Measurements from ENCODE around the gene HAAO.

Gene HAAO

GRCh38 chr2:42827647-42828486 is 35.5 kb upstream of the HAAO start:
- H3K4me3 ChIP-seq (ENCODE audit: low read length): peak overlapping the region; percentile 39
- peak; percentile 76 for DNase-seq (ENCODE audit: low read depth)
- peak; percentile 86 for TF ChIP-seq CTCF (conservative IDR thresholded peaks at IDR 0.05; ENCODE audit: low read length)

- no peak overlapping the region for H3K4me3 ChIP-seq (ENCODE audit: low read length)
- no peak for TF ChIP-seq CTCF (conservative IDR thresholded peaks at IDR 0.05; ENCODE audit: low read length)
- DNase-seq (ENCODE audit: low read depth): no peak
Measured at GRCh38 chr2:42826231-42826630, 33.8 kb upstream of the HAAO start.

GRCh38 chr2:42824454-42824807 is 32.0 kb upstream of the HAAO start:
- TF ChIP-seq CTCF (conservative IDR thresholded peaks at IDR 0.05; ENCODE audit: low read length): no peak
- DNase-seq (ENCODE audit: low read depth): no peak
- H3K4me3 ChIP-seq (ENCODE audit: low read length): no peak overlapping the region

GRCh38 chr2:42823744-42824453 is 31.5 kb upstream of the HAAO start:
- no peak overlapping the region for H3K4me3 ChIP-seq (ENCODE audit: low read length)
- TF ChIP-seq CTCF (conservative IDR thresholded peaks at IDR 0.05; ENCODE audit: low read length): no peak
- peak; percentile 72 for DNase-seq (ENCODE audit: low read depth)

GRCh38 chr2:42819160-42819559 is 26.8 kb upstream of the HAAO start:
- TF ChIP-seq CTCF (conservative IDR thresholded peaks at IDR 0.05; ENCODE audit: low read length): no peak
- no peak overlapping the region for H3K4me3 ChIP-seq (ENCODE audit: low read length)
- DNase-seq (ENCODE audit: low read depth): no peak

GRCh38 chr2:42815726-42816125 is 23.3 kb upstream of the HAAO start:
- H3K4me3 ChIP-seq (ENCODE audit: low read length): no peak overlapping the region
- no peak for DNase-seq (ENCODE audit: low read depth)
- no peak for TF ChIP-seq CTCF (conservative IDR thresholded peaks at IDR 0.05; ENCODE audit: low read length)

- no peak for TF ChIP-seq CTCF (conservative IDR thresholded peaks at IDR 0.05; ENCODE audit: low read length)
- no peak overlapping the region for H3K4me3 ChIP-seq (ENCODE audit: low read length)
- peak; percentile 24 for DNase-seq (ENCODE audit: low read depth)
Measured at GRCh38 chr2:42813763-42814162, 21.4 kb upstream of the HAAO start.
